GM19452 (cell line): ENCODE data around the gene AKAP8.
A peak's percentile ranks its signal among the peaks of the same experiment; 100 is the strongest.
"Not testable (repeated sequence)": the region's sequence is repeated elsewhere in the genome, so short reads cannot be mapped to it uniquely, and the experiment has no call there.

Experiments used
- ATAC-seq: cut with Tn5 transposase; IDR thresholded peaks from one replicate; pipeline ENCODE4 v1.9.1; 2021; ENCODE audit not compliant: unreplicated experiment

AKAP8 gene

GRCh38 chr19:15404097-15404779 lies 24.7 kb upstream of the AKAP8 start:
- ATAC-seq, result no peak

DNA sequence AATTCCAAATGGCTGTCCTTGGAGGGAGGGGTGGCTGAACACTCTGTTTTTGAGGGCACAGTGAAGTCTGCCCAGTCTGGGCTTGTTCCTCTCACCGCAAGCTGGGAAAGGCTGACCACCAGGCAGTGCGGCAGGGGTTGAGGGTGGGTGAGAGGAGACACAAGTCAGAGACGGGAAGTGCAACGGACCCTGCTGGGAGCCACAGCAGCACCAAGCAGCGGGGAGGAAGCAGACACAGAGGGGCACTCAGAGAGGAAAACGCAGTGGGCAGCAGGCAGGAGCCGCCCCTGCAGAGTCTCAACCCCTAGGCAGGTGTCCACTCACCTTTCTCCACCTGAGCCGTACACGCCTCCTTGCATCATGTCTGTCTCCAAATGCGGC lies 23.6 kb upstream of the AKAP8 start:
- ATAC-seq, result no peak

DNA sequence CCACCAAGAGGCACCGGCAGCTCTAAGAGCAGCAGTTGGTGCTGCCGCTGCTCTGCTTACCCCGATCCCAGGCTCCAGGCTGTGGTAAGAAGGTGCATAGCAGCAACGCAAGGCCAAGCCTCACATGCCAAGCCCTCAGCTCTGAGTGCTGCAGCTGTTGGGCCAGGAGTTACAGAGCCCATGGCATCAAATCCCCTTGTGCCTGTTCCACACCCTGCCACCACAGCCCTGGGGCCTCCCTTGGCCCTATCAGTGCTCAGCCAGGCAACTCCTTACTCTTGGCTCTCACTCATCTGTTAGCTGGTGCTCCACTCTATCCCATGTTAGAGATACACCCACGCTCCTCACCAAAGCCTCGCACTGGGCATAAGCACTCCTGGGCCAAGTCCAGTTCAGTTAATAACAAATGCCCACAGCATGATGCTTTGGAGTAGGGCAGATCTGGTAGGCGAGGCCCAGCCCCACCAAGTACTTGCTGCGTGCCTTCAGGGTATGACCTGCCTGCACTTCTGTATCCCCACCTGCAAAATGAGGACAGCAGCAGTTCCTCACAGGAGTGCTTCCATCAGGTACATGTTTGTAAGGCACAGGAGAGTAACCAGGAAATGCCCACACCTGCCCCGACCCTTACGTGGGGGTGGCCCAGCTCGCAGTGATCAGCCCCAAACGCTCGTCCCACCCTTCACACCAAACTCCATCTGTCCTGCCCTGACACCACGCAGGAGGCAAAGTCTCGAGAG lies 23.0 kb upstream of the AKAP8 start:
- no peak for ATAC-seq

- no peak for ATAC-seq
These were observed 21.8 kb upstream of the AKAP8 start for GRCh38 chr19:15401397-15401710.

- ATAC-seq, result no peak
These were observed 21.2 kb upstream of the AKAP8 start for GRCh38 chr19:15400521-15401396.

GRCh38 chr19:15399635-15400034 lies 20.0 kb upstream of the AKAP8 start:
- no peak for ATAC-seq

DNA sequence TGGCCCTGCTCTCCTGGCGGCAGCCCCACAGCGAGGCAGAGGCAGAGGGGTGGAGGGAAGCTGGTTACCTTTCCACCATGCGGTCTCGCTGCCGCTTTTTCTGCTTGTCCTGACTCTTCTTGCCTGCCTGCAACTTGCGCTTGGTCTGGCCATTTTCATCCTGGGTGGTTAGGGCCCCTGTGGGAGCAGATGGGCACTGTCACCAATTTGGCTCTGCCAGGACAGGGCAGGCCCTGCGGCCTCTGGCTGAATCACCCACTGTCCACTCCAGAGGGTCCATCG lies 19.6 kb upstream of the AKAP8 start:
- no peak for ATAC-seq

- no peak for ATAC-seq
These were observed 19.1 kb upstream of the AKAP8 start for GRCh38 chr19:15398501-15399233.

GRCh38 chr19:15397782-15398181 lies 18.2 kb upstream of the AKAP8 start:
- no peak for ATAC-seq

GRCh38 chr19:15397236-15397635 lies 17.6 kb upstream of the AKAP8 start:
- no peak for ATAC-seq

- no peak for ATAC-seq
These were observed 16.8 kb upstream of the AKAP8 start for GRCh38 chr19:15396436-15396835.

DNA sequence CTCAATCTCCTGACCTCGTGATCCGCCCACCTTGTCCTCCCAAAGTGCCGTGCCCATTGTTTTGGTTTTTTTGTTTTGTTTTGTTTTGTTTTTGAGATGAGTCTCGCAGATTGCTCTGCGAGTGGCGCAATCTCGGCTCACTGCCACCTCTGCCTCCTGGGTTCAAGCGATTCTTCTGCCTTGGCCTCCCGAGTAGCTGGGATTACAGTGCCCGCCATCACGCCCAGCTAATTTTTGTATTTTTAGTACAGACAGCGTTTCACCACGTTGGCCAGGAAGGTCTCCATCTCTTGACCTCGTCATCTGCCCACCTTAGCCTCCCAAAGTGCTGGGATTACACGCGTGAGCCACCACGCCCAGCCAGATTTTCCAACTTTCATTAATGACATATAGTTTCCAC lies 15.7 kb upstream of the AKAP8 start:
- ATAC-seq, result not testable (repeated sequence)

GRCh38 chr19:15394426-15394825 lies 14.8 kb upstream of the AKAP8 start:
- ATAC-seq, result no peak

DNA sequence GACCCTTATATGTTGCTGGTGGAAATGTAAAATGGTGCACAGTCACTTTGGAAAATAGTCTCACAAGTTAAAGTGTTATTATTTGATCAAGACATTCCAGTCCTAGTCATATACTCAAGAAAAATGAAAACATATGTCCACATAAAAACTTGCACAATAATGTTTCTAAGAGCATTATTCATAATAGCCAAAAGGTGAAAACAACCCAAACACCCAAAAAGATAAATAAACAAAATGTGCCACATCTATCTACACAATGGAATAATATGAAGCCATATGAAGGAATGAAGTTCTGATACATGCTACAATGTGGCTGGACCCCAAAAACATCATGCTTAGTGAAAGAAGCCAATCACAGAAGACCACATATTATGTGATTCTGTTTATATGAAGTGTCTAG lies 14.4 kb upstream of the AKAP8 start:
- ATAC-seq, result no peak

DNA sequence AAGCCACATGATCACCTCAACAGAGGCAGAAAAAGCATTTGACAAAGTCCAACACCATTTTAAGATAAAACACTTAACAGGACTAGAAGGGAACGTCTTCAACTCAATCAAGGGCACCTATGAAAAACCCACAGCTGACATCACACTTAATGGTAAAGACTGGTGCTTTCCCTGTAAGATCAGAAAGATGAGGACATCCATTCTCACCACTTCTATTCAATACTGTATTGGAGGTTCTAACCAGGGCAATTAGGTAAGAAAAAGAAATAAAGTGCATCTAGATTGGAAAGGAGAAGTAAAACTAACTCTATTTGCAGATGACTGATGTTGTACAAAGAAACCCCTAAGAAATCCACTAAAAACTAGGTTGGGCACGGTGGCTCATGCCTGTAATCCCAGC lies 11.2 kb upstream of the AKAP8 start:
- no peak for ATAC-seq

DNA sequence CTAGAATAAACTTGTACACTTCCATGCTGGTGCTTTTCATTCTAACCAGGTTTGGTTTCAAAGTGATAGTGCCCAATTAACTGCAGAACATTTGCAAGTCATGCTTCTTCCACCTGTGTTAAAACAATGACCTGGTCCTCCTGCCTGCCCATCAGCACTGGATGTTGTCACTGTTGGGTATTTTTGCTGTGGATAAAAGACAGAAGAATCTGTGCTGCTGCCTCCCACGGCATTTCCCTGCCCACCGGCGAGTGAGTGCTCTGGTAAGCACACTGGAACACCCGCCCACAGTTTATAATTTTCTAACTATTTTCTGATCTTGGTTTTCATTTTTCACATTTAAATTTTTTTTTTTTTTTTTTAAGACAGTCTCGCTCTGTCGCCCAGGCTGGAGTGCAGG lies 2.3 kb upstream of the AKAP8 start:
- no peak for ATAC-seq

GRCh38 chr19:15381429-15381828 lies 1.8 kb upstream of the AKAP8 start:
- no peak for ATAC-seq

GRCh38 chr19:15379999-15380647 lies 536 bp upstream of the AKAP8 start:
- peak; percentile 18 for ATAC-seq

- ATAC-seq, result no peak
These were observed 979 bp downstream of the AKAP8 start for GRCh38 chr19:15378534-15379082.

DNA sequence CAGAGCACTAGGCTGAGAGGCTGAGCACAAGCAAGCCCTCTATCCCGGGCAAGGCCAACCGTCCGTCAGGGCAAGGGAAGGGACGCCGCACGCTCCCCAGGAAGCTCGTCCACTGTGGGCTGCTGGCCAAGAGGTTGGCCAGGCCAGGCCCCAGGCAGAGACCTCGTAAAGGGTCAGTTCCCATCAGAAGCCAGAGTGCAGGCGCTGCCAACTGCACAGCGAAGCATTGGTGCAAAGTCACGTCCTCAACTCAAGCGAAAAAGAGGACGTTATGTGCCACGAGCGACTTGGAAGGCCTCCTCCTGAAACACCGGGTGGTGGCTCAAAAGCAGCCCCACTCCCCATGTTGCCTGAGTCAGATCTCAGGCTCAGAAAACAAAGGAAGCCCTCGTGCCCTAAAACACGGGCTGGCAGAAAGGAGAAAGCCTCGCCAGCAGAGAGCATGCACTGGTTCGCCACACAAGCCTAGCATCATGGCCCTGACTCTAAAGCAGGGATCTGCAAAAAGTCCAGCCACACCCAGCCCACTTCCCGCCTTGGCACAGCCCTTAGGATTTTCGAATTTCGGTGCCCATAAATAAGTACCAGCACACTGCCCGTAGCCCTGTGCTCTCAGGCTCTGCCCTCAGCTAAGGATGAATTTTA lies 4.7 kb downstream of the AKAP8 start:
- ATAC-seq, result no peak
